ENCODE data around the gene CAMKK2. TPM values are rescaled to one million over a fixed set of nuclear protein-coding genes. Genes with fewer than 3 reads are reported as not detected.

The CAMKK2 gene
- total RNA-seq, 1 experiment from 2014 or later: 26.7 TPM

DNA sequence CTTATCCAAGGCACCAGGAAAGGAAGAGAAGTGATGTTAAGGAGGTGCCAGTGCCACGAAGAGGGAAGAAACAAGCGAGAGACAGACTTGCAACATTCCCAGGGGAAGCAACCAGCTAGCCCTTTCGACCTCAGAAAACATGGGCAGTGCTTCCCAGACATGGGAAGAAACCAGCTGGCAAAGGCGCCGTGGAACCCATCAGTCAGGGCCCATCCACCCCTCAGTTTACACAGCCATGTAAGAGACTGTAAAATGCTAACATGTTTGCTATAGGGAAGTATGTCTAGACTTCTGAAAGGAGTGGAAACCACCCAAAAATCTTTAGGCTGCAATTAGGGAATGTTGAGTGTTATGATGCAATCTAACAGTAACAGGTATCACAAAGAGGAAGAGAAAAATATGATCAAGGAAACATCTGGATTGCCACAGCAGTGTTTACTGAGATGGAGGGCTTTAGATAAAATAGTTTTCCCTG is 29.4 kb upstream of the CAMKK2 start:
- Histone ChIP-seq H3K79me2 (ENCODE audit: low read depth) (no peaks in the 10 kb centered on the region), H3K27me3 (ENCODE audit: insufficient read depth, low read depth) (no peaks in the 10 kb centered on the region), H3K27ac (no peak overlapping the region), H3K36me3 (ENCODE audit: low read depth) (peaks cover 32% of the 10 kb centered on the region), H3F3A (ENCODE audit: insufficient read depth, low read depth) (no peaks in the 10 kb centered on the region), H4K20me1 (ENCODE audit: insufficient read depth) (no peaks in the 10 kb centered on the region), H3K9me2 (ENCODE audit: insufficient read depth) (no peaks in the 10 kb centered on the region), H2AFZ (no peak overlapping the region), H3K9me3 (ENCODE audit: insufficient read depth, low read depth) (no peaks in the 10 kb centered on the region), H3K4me1 (replicated peaks; ENCODE audit: insufficient read depth) (no peaks in the 10 kb centered on the region), H3K4me2 (no peak overlapping the region), H3K4me3 (no peak overlapping the region)
- intact Hi-C loops (cut with micrococcal nuclease; ENCODE audit: unreplicated experiment): no loop called here
- BruUV-seq (replicated peaks): no TSS peak
- ChIA-PET POLR2A (ENCODE audit: unreplicated experiment) (no interaction called here), CTCF (no interaction called here)
- no peak for DNase-seq
- no peak for TF ChIP-seq EZH2 (IDR thresholded peaks at IDR 0.05; ENCODE audit: low read depth)
- TF ChIP-seq, protein P1, sequence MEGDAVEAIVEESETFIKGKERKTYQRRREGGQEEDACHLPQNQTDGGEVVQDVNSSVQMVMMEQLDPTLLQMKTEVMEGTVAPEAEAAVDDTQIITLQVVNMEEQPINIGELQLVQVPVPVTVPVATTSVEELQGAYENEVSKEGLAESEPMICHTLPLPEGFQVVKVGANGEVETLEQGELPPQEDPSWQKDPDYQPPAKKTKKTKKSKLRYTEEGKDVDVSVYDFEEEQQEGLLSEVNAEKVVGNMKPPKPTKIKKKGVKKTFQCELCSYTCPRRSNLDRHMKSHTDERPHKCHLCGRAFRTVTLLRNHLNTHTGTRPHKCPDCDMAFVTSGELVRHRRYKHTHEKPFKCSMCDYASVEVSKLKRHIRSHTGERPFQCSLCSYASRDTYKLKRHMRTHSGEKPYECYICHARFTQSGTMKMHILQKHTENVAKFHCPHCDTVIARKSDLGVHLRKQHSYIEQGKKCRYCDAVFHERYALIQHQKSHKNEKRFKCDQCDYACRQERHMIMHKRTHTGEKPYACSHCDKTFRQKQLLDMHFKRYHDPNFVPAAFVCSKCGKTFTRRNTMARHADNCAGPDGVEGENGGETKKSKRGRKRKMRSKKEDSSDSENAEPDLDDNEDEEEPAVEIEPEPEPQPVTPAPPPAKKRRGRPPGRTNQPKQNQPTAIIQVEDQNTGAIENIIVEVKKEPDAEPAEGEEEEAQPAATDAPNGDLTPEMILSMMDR (conservative IDR thresholded peaks at IDR 0.05): no peak

DNA sequence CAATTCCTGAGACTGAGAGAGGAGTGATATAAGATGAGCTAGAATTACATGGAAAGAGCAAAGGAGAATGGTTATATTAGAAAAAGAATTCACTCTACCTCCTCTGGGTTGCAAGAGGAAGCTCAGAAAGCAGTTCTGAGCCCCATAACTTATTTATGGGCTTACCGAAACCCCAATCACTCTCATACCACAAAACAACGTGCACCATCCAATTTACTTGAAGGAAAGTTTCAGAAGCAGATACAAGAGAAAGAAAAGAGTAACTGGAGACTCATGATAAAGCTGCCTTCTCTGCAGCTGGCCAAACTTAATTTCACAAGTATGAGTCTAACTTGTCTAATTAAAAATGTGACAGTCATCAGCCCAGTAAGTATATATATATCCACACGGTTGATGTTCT is 27.4 kb upstream of the CAMKK2 start:
- no peaks in the 10 kb centered on the region for H3K27me3 ChIP-seq (ENCODE audit: insufficient read depth, low read depth)
- H4K20me1 ChIP-seq (ENCODE audit: insufficient read depth): no peaks in the 10 kb centered on the region
- no peak overlapping the region for H3K4me2 ChIP-seq
- H3K9me2 ChIP-seq (ENCODE audit: insufficient read depth): no peaks in the 10 kb centered on the region
- H3K4me1 ChIP-seq (replicated peaks; ENCODE audit: insufficient read depth): no peaks in the 10 kb centered on the region
- CTCF ChIA-PET: no interaction called here
- H3K79me2 ChIP-seq (ENCODE audit: low read depth): no peaks in the 10 kb centered on the region
- BruUV-seq (replicated peaks): no TSS peak
- peaks cover 18% of the 10 kb centered on the region; the same call in 1 of the 2 replicates for H3K36me3 ChIP-seq (ENCODE audit: low read depth)
- no peak overlapping the region for H3K4me3 ChIP-seq
- no peak for TF ChIP-seq EZH2 (IDR thresholded peaks at IDR 0.05; ENCODE audit: low read depth)
- TF ChIP-seq, protein P1 (conservative IDR thresholded peaks at IDR 0.05): no peak
- H2AFZ ChIP-seq: no peak overlapping the region
- no peak for DNase-seq
- no peaks in the 10 kb centered on the region for H3K9me3 ChIP-seq (ENCODE audit: insufficient read depth, low read depth)
- no peaks in the 10 kb centered on the region; the same call in 1 of the 2 replicates for H3F3A ChIP-seq (ENCODE audit: insufficient read depth, low read depth)
- POLR2A ChIA-PET (ENCODE audit: unreplicated experiment): no interaction called here
- intact Hi-C loops (cut with micrococcal nuclease; ENCODE audit: unreplicated experiment): no loop called here
- H3K27ac ChIP-seq: no peak overlapping the region

DNA sequence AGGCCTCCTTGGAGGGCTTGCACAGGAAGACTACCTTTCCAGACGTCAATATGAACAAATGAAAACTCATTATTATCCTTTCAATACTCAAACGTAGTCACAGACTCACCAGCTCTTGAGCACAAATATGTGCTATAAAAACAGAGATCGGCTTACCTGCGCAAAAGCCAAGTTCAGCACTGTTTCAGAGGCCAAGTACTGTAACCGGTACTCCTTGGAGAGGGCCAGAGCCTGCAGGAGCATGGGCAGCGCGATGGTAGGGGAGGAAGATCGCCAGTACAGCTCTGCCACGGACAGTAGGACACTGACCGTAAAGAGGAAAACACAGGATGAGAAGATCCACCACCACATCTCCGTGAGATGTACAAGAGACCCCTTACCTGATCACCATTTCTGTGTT is 21.6 kb upstream of the CAMKK2 start:
- Histone ChIP-seq H3K4me2 (no peak overlapping the region), H3K36me3 (ENCODE audit: low read depth) (peaks cover 10% of the 10 kb centered on the region), H3K4me3 (no peak overlapping the region), H3F3A (ENCODE audit: insufficient read depth, low read depth) (no peaks in the 10 kb centered on the region; the same call in 1 of the 2 replicates), H3K79me2 (ENCODE audit: low read depth) (no peaks in the 10 kb centered on the region), H3K9me2 (ENCODE audit: insufficient read depth) (no peaks in the 10 kb centered on the region), H3K4me1 (replicated peaks; ENCODE audit: insufficient read depth) (no peaks in the 10 kb centered on the region), H3K27ac (no peak overlapping the region), H3K9me3 (ENCODE audit: insufficient read depth, low read depth) (no peaks in the 10 kb centered on the region), H3K27me3 (ENCODE audit: insufficient read depth, low read depth) (no peaks in the 10 kb centered on the region), H4K20me1 (ENCODE audit: insufficient read depth) (peaks cover 3% of the 10 kb centered on the region; the same call in 1 of the 2 replicates), H2AFZ (no peak overlapping the region)
- DNase-seq: no peak
- intact Hi-C loops (cut with micrococcal nuclease; ENCODE audit: unreplicated experiment): no loop called here
- TF ChIP-seq EZH2 (IDR thresholded peaks at IDR 0.05; ENCODE audit: low read depth): no peak
- TF ChIP-seq, protein P1 (conservative IDR thresholded peaks at IDR 0.05): no peak
- no TSS peak for BruUV-seq (replicated peaks)
- POLR2A ChIA-PET (ENCODE audit: unreplicated experiment): no interaction called here
- CTCF ChIA-PET: no interaction called here

Data from PC-9 (cell line).